ENCODE measurements around the gene MTMR2. TPM values are rescaled to one million over a fixed set of nuclear protein-coding genes. Genes with fewer than 3 reads are reported as not detected.

The MTMR2 gene
- polyA plus RNA-seq, 1 of the 3 experiments (the other 2 are of a cell fraction): 8.6 TPM

DNA sequence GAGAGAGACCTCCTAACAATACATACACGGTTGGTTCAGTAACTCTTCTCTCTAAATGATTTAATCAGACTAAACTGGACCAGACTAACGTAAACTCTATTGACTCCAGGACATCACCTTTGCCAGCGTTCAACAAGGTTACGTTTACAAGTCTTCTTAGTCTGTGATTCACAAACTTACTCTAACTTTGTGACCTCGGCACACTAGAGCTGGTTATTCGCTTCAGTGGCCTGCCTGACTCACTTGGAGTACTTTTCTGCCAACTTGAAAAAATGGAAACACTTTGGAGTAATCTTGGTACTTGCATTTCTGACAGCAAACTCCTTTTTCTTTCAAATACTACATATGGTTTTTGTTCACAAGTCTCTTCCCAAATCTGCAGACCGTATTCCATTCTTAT is 26.2 kb downstream of the MTMR2 start:
- Histone ChIP-seq H4K20me1 (ENCODE audit: insufficient read depth) (no peaks in the 10 kb centered on the region), H2AFZ (ENCODE audit: low read depth) (no peak overlapping the region), H3K4me3 (ENCODE audit: low read depth in 2 of 2, low read length in 1 of 2) (no peak overlapping the region), H3K36me3 (replicated peaks in 1 of 2; ENCODE audit: control insufficient read depth in 1 of 2, insufficient read depth in 2 of 2, low read length in 1 of 2) (peaks cover 0 to 9% of the 10 kb centered on the region in 2 experiments), H3F3A (replicated peaks; ENCODE audit: insufficient read depth) (peaks cover 3% of the 10 kb centered on the region), H3K4me1 (ENCODE audit: control insufficient read depth in 1 of 2, insufficient read depth in 2 of 2, low read depth in 1 of 2, low read length in 1 of 2) (no peaks in the 10 kb centered on the region; a peak in 1 of 4 replicates), H3K9ac (no peak overlapping the region), H3K27me3 (ENCODE audit: insufficient read depth) (no peaks in the 10 kb centered on the region), H3K9me3 (no peaks in the 10 kb centered on the region), H3K4me2 (no peak overlapping the region), H3K79me2 (ENCODE audit: insufficient read depth) (peaks cover 77% of the 10 kb centered on the region), H3K9me2 (no peaks in the 10 kb centered on the region), H3K27ac (ENCODE audit: low read depth in 2 of 2, low read length in 1 of 2) (no peak overlapping the region)
- ChIA-PET CTCF (interaction anchor here (1.3 kb wide), 1 partner anchor 445 kb away, joined by 6 read pairs; the partner anchor contains the start of gene MAML2), POLR2A (no interaction called here)
- no peak for DNase-seq
- TF ChIP-seq MEF2A (IDR thresholded peaks at IDR 0.05; ENCODE audit: borderline replicate concordance, low read depth) (no peak), TAF1 (IDR thresholded peaks at IDR 0.05; ENCODE audit: borderline replicate concordance, low read depth, low read length) (no peak), NRF1 (IDR thresholded peaks at IDR 0.05; ENCODE audit: low read depth, low read length) (no peak), POLR2AphosphoS5 (IDR thresholded peaks at IDR 0.05; ENCODE audit: low read depth, low read length) (no peak), FOXJ3 (CRISPR knock-in tag; IDR thresholded peaks at IDR 0.05) (no peak), SIN3A (IDR thresholded peaks at IDR 0.05; ENCODE audit: borderline replicate concordance, low read depth, low read length) (no peak), TCF12 (IDR thresholded peaks at IDR 0.05) (no peak), EP300 (IDR thresholded peaks at IDR 0.05; ENCODE audit: borderline replicate concordance in 1 of 2, low read depth in 1 of 2, low read length in 1 of 2) (no peak)
- TF ChIP-seq, protein P1, sequence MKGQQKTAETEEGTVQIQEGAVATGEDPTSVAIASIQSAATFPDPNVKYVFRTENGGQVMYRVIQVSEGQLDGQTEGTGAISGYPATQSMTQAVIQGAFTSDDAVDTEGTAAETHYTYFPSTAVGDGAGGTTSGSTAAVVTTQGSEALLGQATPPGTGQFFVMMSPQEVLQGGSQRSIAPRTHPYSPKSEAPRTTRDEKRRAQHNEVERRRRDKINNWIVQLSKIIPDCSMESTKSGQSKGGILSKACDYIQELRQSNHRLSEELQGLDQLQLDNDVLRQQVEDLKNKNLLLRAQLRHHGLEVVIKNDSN (IDR thresholded peaks at IDR 0.05; ENCODE audit: borderline replicate concordance, low read depth): no peak
- TF ChIP-seq, protein P2, sequence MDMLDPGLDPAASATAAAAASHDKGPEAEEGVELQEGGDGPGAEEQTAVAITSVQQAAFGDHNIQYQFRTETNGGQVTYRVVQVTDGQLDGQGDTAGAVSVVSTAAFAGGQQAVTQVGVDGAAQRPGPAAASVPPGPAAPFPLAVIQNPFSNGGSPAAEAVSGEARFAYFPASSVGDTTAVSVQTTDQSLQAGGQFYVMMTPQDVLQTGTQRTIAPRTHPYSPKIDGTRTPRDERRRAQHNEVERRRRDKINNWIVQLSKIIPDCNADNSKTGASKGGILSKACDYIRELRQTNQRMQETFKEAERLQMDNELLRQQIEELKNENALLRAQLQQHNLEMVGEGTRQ (IDR thresholded peaks at IDR 0.05; ENCODE audit: borderline replicate concordance, low read depth, low read length): no peak
- 96% methylated on average over 7 of the region's 7 CpGs for WGBS (ENCODE audit: low lambda C conversion rate)

- CTCF ChIA-PET: interaction anchor here (1.0 kb wide), 1 partner anchor 11 kb away, joined by 3 read pairs; no protein-coding TSS in a partner anchor
- TF ChIP-seq IRF3 (IDR thresholded peaks at IDR 0.05; ENCODE audit: low read depth, low read length) (no peak), RFX5 (IDR thresholded peaks at IDR 0.05; ENCODE audit: low read length) (no peak), TEAD4 (IDR thresholded peaks at IDR 0.05; ENCODE audit: borderline replicate concordance, insufficient read depth) (no peak), FOSL2 (IDR thresholded peaks at IDR 0.05; ENCODE audit: borderline replicate concordance, low read depth) (no peak), CHD2 (IDR thresholded peaks at IDR 0.05; ENCODE audit: low read length, partially characterized antibody) (no peak), SMC3 (IDR thresholded peaks at IDR 0.05; ENCODE audit: low read depth, low read length) (no peak), ZBTB33 (IDR thresholded peaks at IDR 0.05; ENCODE audit: borderline replicate concordance, low read depth) (no peak), EP300 (IDR thresholded peaks at IDR 0.05; ENCODE audit: borderline replicate concordance in 1 of 2, low read depth in 1 of 2, low read length in 1 of 2) (no peak)
- TF ChIP-seq, protein P3, sequence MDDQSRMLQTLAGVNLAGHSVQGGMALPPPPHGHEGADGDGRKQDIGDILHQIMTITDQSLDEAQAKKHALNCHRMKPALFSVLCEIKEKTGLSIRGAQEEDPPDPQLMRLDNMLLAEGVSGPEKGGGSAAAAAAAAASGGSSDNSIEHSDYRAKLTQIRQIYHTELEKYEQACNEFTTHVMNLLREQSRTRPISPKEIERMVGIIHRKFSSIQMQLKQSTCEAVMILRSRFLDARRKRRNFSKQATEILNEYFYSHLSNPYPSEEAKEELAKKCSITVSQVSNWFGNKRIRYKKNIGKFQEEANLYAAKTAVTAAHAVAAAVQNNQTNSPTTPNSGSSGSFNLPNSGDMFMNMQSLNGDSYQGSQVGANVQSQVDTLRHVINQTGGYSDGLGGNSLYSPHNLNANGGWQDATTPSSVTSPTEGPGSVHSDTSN (IDR thresholded peaks at IDR 0.05): no peak
- TF ChIP-seq, protein P4, sequence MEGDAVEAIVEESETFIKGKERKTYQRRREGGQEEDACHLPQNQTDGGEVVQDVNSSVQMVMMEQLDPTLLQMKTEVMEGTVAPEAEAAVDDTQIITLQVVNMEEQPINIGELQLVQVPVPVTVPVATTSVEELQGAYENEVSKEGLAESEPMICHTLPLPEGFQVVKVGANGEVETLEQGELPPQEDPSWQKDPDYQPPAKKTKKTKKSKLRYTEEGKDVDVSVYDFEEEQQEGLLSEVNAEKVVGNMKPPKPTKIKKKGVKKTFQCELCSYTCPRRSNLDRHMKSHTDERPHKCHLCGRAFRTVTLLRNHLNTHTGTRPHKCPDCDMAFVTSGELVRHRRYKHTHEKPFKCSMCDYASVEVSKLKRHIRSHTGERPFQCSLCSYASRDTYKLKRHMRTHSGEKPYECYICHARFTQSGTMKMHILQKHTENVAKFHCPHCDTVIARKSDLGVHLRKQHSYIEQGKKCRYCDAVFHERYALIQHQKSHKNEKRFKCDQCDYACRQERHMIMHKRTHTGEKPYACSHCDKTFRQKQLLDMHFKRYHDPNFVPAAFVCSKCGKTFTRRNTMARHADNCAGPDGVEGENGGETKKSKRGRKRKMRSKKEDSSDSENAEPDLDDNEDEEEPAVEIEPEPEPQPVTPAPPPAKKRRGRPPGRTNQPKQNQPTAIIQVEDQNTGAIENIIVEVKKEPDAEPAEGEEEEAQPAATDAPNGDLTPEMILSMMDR (IDR thresholded peaks at IDR 0.05): no peak
Measured at GRCh38 chr11:95895815-95896214, 28.1 kb downstream of the MTMR2 start.

More at GRCh38 chr11:95895815-95896214, 28.1 kb downstream of the MTMR2 start:
- DNase-seq: no peak
- Histone ChIP-seq H3F3A (replicated peaks; ENCODE audit: insufficient read depth) (peaks cover 3% of the 10 kb centered on the region), H3K36me3 (replicated peaks in 1 of 2; ENCODE audit: control insufficient read depth in 1 of 2, insufficient read depth in 2 of 2, low read length in 1 of 2) (peaks cover 0 to 9% of the 10 kb centered on the region in 2 experiments), H3K79me2 (ENCODE audit: insufficient read depth) (peaks cover 75% of the 10 kb centered on the region), H3K4me1 (ENCODE audit: control insufficient read depth in 1 of 2, insufficient read depth in 2 of 2, low read depth in 1 of 2, low read length in 1 of 2) (no peaks in the 10 kb centered on the region; a peak in 1 of 4 replicates), H3K4me3 (ENCODE audit: low read depth in 2 of 2, low read length in 1 of 2) (no peak overlapping the region), H3K4me2 (no peak overlapping the region), H2AFZ (ENCODE audit: low read depth) (no peak overlapping the region), H3K9ac (no peak overlapping the region), H3K9me3 (no peaks in the 10 kb centered on the region), H3K27me3 (ENCODE audit: insufficient read depth) (no peaks in the 10 kb centered on the region), H3K9me2 (no peaks in the 10 kb centered on the region), H3K27ac (ENCODE audit: low read depth in 2 of 2, low read length in 1 of 2) (no peak overlapping the region), H4K20me1 (ENCODE audit: insufficient read depth) (no peaks in the 10 kb centered on the region)
- POLR2A ChIA-PET: no interaction called here
